GM12873 (cell line): ENCODE measurements around the gene HIVEP1.

Experiments used
- CTCF ChIP-seq: IDR thresholded peaks from 2 replicates; pipeline ENCODE4 v1.5.1; 2012; ENCODE audit warnings: low read depth, mild to moderate bottlenecking, moderate library complexity, low read length, control low read depth; ENCODE audit not compliant: insufficient read depth; ENCODE audit errors: missing control alignments

HIVEP1 gene

GRCh38 chr6:12066297-12066696 lies 54.2 kb downstream of the HIVEP1 start:
- no peak for TF ChIP-seq CTCF

- TF ChIP-seq CTCF: no peak
Observed at GRCh38 chr6:12068899-12069557, 56.9 kb downstream of the HIVEP1 start.

- TF ChIP-seq CTCF: no peak
Observed at GRCh38 chr6:12069891-12070529, 57.9 kb downstream of the HIVEP1 start.

GRCh38 chr6:12071064-12071615 lies 59.0 kb downstream of the HIVEP1 start:
- no peak for TF ChIP-seq CTCF

- peak; percentile 37 for TF ChIP-seq CTCF
Observed at GRCh38 chr6:12075067-12075563, 63.0 kb downstream of the HIVEP1 start.

- no peak for TF ChIP-seq CTCF
Observed at GRCh38 chr6:12077021-12077710, 65.1 kb downstream of the HIVEP1 start.

GRCh38 chr6:12078014-12078413 lies 65.9 kb downstream of the HIVEP1 start:
- no peak for TF ChIP-seq CTCF
